ENCODE data around the gene KCND3.

KCND3 gene

GRCh38 chr1:111988377-111988742 lies 1.1 kb downstream of the KCND3 start:
- DNase-seq = no peak

GRCh38 chr1:111987502-111987901 lies 2.0 kb downstream of the KCND3 start:
- DNase-seq = no peak

GRCh38 chr1:111983500-111983899 lies 6.0 kb downstream of the KCND3 start:
- DNase-seq = no peak

- DNase-seq = no peak
These were observed 7.0 kb downstream of the KCND3 start for GRCh38 chr1:111982428-111982827.

- no peak for DNase-seq
These were observed 7.6 kb downstream of the KCND3 start for GRCh38 chr1:111981871-111982270.

GRCh38 chr1:111981090-111981489 lies 8.4 kb downstream of the KCND3 start:
- no peak for DNase-seq

GRCh38 chr1:111980686-111981085 lies 8.8 kb downstream of the KCND3 start:
- no peak for DNase-seq

- DNase-seq = no peak
These were observed 10.8 kb downstream of the KCND3 start for GRCh38 chr1:111978695-111979094.

- no peak for DNase-seq
These were observed 12.1 kb downstream of the KCND3 start for GRCh38 chr1:111977378-111977777.

- DNase-seq = no peak
These were observed 12.6 kb downstream of the KCND3 start for GRCh38 chr1:111976842-111977241.

- DNase-seq = no peak
These were observed 13.1 kb downstream of the KCND3 start for GRCh38 chr1:111976332-111976731.

- DNase-seq = no peak
These were observed 16.2 kb downstream of the KCND3 start for GRCh38 chr1:111973150-111973790.

- DNase-seq = no peak
These were observed 18.1 kb downstream of the KCND3 start for GRCh38 chr1:111971396-111971795.

- DNase-seq = no peak
These were observed 21.0 kb downstream of the KCND3 start for GRCh38 chr1:111968511-111968910.

- DNase-seq = no peak
These were observed 21.6 kb downstream of the KCND3 start for GRCh38 chr1:111967886-111968285.

- DNase-seq = no peak
These were observed 22.3 kb downstream of the KCND3 start for GRCh38 chr1:111967067-111967690.

GRCh38 chr1:111965781-111966443 lies 23.6 kb downstream of the KCND3 start:
- DNase-seq = no peak

- DNase-seq = no peak
These were observed 25.3 kb downstream of the KCND3 start for GRCh38 chr1:111963985-111964738.

GRCh38 chr1:111961773-111962565 lies 27.5 kb downstream of the KCND3 start:
- DNase-seq = no peak

- DNase-seq = no peak
These were observed 28.5 kb downstream of the KCND3 start for GRCh38 chr1:111961016-111961415.

- no peak for DNase-seq
These were observed 30.0 kb downstream of the KCND3 start for GRCh38 chr1:111959436-111959835.

- no peak for DNase-seq
These were observed 30.6 kb downstream of the KCND3 start for GRCh38 chr1:111958851-111959250.

GRCh38 chr1:111958075-111958474 lies 31.4 kb downstream of the KCND3 start:
- no peak for DNase-seq

Data from activated CD4-positive, alpha-beta T cell treated with anti-CD3 and anti-CD28 coated beads, Interleukin-2, amount 50 U/mL, for 1 hour (primary cell).